ENCODE results near the gene STX12. TPM values are rescaled to one million over a fixed set of nuclear protein-coding genes. Genes with fewer than 3 reads are reported as not detected.

The STX12 gene
- total and polyA plus RNA-seq, 2 experiments from 2014 or later: 6.1 to 9.0 TPM

DNA sequence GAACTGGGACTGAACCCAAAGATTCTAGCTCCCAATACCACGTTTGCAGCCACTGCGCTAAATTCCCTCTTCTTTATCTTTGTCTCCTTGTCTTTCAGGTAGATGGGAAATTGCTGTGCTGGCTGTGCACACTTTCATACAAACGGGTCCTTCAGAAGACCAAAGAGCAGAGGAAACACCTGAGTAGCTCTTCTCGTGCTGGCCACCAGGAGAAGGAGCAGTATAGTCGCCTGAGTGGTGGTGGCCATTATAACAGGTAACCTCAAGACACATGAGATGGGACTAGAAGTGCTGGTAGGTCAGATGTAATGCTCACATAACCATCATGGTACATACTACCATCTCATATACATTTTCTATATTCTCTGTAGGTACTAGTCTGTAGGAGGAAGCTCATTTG, 28.5 kb upstream of the STX12 start (continued):
- TF ChIP-seq, protein P1, sequence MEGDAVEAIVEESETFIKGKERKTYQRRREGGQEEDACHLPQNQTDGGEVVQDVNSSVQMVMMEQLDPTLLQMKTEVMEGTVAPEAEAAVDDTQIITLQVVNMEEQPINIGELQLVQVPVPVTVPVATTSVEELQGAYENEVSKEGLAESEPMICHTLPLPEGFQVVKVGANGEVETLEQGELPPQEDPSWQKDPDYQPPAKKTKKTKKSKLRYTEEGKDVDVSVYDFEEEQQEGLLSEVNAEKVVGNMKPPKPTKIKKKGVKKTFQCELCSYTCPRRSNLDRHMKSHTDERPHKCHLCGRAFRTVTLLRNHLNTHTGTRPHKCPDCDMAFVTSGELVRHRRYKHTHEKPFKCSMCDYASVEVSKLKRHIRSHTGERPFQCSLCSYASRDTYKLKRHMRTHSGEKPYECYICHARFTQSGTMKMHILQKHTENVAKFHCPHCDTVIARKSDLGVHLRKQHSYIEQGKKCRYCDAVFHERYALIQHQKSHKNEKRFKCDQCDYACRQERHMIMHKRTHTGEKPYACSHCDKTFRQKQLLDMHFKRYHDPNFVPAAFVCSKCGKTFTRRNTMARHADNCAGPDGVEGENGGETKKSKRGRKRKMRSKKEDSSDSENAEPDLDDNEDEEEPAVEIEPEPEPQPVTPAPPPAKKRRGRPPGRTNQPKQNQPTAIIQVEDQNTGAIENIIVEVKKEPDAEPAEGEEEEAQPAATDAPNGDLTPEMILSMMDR (conservative IDR thresholded peaks at IDR 0.05; ENCODE audit: low read depth in 2 of 2): no peak
- TF ChIP-seq POLR2AphosphoS5 (IDR thresholded peaks at IDR 0.05; ENCODE audit: low read depth): no peak
- TF ChIP-seq, protein P2, sequence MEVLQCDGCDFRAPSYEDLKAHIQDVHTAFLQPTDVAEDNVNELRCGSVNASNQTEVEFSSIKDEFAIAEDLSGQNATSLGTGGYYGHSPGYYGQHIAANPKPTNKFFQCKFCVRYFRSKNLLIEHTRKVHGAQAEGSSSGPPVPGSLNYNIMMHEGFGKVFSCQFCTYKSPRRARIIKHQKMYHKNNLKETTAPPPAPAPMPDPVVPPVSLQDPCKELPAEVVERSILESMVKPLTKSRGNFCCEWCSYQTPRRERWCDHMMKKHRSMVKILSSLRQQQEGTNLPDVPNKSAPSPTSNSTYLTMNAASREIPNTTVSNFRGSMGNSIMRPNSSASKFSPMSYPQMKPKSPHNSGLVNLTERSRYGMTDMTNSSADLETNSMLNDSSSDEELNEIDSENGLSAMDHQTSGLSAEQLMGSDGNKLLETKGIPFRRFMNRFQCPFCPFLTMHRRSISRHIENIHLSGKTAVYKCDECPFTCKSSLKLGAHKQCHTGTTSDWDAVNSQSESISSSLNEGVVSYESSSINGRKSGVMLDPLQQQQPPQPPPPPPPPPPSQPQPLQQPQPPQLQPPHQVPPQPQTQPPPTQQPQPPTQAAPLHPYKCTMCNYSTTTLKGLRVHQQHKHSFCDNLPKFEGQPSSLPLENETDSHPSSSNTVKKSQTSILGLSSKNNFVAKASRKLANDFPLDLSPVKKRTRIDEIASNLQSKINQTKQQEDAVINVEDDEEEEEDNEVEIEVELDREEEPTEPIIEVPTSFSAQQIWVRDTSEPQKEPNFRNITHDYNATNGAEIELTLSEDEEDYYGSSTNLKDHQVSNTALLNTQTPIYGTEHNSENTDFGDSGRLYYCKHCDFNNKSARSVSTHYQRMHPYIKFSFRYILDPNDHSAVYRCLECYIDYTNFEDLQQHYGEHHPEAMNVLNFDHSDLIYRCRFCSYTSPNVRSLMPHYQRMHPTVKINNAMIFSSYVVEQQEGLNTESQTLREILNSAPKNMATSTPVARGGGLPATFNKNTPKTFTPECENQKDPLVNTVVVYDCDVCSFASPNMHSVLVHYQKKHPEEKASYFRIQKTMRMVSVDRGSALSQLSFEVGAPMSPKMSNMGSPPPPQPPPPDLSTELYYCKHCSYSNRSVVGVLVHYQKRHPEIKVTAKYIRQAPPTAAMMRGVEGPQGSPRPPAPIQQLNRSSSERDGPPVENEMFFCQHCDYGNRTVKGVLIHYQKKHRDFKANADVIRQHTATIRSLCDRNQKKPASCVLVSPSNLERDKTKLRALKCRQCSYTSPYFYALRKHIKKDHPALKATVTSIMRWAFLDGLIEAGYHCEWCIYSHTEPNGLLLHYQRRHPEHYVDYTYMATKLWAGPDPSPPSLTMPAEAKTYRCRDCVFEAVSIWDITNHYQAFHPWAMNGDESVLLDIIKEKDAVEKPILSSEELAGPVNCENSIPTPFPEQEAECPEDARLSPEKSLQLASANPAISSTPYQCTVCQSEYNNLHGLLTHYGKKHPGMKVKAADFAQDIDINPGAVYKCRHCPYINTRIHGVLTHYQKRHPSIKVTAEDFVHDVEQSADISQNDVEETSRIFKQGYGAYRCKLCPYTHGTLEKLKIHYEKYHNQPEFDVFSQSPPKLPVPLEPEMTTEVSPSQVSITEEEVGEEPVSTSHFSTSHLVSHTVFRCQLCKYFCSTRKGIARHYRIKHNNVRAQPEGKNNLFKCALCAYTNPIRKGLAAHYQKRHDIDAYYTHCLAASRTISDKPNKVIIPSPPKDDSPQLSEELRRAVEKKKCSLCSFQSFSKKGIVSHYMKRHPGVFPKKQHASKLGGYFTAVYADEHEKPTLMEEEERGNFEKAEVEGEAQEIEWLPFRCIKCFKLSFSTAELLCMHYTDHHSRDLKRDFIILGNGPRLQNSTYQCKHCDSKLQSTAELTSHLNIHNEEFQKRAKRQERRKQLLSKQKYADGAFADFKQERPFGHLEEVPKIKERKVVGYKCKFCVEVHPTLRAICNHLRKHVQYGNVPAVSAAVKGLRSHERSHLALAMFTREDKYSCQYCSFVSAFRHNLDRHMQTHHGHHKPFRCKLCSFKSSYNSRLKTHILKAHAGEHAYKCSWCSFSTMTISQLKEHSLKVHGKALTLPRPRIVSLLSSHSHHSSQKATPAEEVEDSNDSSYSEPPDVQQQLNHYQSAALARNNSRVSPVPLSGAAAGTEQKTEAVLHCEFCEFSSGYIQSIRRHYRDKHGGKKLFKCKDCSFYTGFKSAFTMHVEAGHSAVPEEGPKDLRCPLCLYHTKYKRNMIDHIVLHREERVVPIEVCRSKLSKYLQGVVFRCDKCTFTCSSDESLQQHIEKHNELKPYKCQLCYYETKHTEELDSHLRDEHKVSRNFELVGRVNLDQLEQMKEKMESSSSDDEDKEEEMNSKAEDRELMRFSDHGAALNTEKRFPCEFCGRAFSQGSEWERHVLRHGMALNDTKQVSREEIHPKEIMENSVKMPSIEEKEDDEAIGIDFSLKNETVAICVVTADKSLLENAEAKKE (CRISPR knock-in tag; IDR thresholded peaks at IDR 0.05): no peak

DNA sequence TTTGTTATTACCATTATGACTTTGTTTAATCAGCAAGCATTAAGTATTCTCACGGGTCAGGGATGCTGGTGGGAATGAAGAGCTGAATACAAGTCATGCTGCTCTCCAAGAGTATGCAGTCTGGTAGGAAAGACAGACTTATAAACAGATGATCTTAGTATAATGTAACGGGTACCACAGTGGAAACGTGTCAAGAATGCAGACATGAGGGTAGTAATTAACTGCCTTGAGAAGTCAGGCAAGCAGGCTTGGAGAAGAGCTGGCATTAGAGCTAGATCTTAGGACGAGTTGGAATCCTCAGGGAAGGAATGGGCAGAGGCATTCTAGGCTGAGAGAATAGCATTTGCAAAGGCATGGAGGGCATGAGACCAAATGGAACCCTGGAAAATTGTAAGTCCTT, 27.6 kb upstream of the STX12 start:
- H3K4me3 Mint-ChIP-seq: no peak overlapping the region
- no peaks in the 10 kb centered on the region for H3K79me2 ChIP-seq (replicated peaks; ENCODE audit: insufficient read depth)
- no peak for TF ChIP-seq JUNB (IDR thresholded peaks at IDR 0.05; ENCODE audit: unreplicated experiment)
- TF ChIP-seq, protein P2 (CRISPR knock-in tag; IDR thresholded peaks at IDR 0.05): no peak
- TF ChIP-seq, protein P3, sequence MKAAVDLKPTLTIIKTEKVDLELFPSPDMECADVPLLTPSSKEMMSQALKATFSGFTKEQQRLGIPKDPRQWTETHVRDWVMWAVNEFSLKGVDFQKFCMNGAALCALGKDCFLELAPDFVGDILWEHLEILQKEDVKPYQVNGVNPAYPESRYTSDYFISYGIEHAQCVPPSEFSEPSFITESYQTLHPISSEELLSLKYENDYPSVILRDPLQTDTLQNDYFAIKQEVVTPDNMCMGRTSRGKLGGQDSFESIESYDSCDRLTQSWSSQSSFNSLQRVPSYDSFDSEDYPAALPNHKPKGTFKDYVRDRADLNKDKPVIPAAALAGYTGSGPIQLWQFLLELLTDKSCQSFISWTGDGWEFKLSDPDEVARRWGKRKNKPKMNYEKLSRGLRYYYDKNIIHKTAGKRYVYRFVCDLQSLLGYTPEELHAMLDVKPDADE (IDR thresholded peaks at IDR 0.05): no peak
- no peak for TF ChIP-seq STAT1 (IDR thresholded peaks at IDR 0.05; ENCODE audit: unreplicated experiment)
- TF ChIP-seq NANOG (IDR thresholded peaks at IDR 0.05; ENCODE audit: borderline replicate concordance): no peak
- H3K9me3 Mint-ChIP-seq: no peaks in the 10 kb centered on the region
- no peaks in the 10 kb centered on the region for H3K9me2 ChIP-seq (ENCODE audit: insufficient read depth)
- H3K4me1 ChIP-seq (ENCODE audit: insufficient read depth): no peaks in the 10 kb centered on the region
- H3K4me2 ChIP-seq: no peak overlapping the region
- H3K4me3 ChIP-seq: no peak overlapping the region
- no peaks in the 10 kb centered on the region for H3K4me1 Mint-ChIP-seq
- ATAC-seq (no peak), DNase-seq (ENCODE audit: low spot score) (no peak)
- H4K20me1 ChIP-seq (replicated peaks; ENCODE audit: insufficient read depth): no peaks in the 10 kb centered on the region; the same call in none of the 2 replicates
- H3F3A ChIP-seq (replicated peaks; ENCODE audit: low read depth): no peaks in the 10 kb centered on the region
- no peak overlapping the region for H3K27ac ChIP-seq (ENCODE audit: low read depth)
- H3K36me3 Mint-ChIP-seq (ENCODE audit: low read depth): peaks cover 12% of the 10 kb centered on the region
- H3K27me3 Mint-ChIP-seq (ENCODE audit: insufficient read depth, low read depth, poor library complexity): peaks cover 6% of the 10 kb centered on the region
- no peaks in the 10 kb centered on the region for H3K27me3 ChIP-seq (ENCODE audit: insufficient read depth)
- no peak overlapping the region for H2AFZ ChIP-seq
- peaks cover 7% of the 10 kb centered on the region; the same call in 1 of the 2 replicates for H3K36me3 ChIP-seq (ENCODE audit: insufficient read depth)
- no peak overlapping the region for H3K27ac Mint-ChIP-seq

Data from GM23338 (cell line).